Left ventricle myocardium superior (tissue), 1 donor: ENCODE data around the gene TENT4B. TPM values are rescaled to one million over a fixed set of nuclear protein-coding genes. Genes with fewer than 3 reads are reported as not detected.
"Not testable (repeated sequence)": the region's sequence is repeated elsewhere in the genome, so short reads cannot be mapped to it uniquely, and the experiment has no call there.

Experiments
- ATAC-seq: fragments of 200-7000 bp; cut with Tn5 transposase; one replicate; pipeline ENCODE4 v1.9.1; 2020; ENCODE audit warnings: mild to moderate bottlenecking, moderate library complexity
- DNase-seq: peaks from one replicate; pipeline ENCODE4 v3.0.0-alpha.2; 2020
- intact Hi-C: fragments of 100-400 bp; cut with micrococcal nuclease; formaldehyde crosslinking; loops from one replicate; pipeline ENCODE4 v1.11.0; 2022
- total RNA-seq: library from RNA; stranded (reverse); fragmentation: NEBNext Ultra II Directional; extraction: Animal tissue kit (Norgen Biotek cat#: 25700); gene quantifications from one replicate; pipeline ENCODE4 v1.2.1, GENCODE V29; 2021
- donor health status: DM: no; HTN: yes; CAD: no; lungs with severe emphysema.

The TENT4B gene
- total RNA-seq, 1 donor from 2014 or later, result 7.8 TPM

GRCh38 chr16:50152351-50152806 is 727 bp upstream of the TENT4B start:
- intact Hi-C loops, result loop anchor here (10.0 kb wide), 1 partner anchor 52 kb away; no protein-coding TSS in a partner anchor
- ATAC-seq (peak; percentile 47), DNase-seq (no peak)

GRCh38 chr16:50153596-50154419 is 702 bp downstream of the TENT4B start:
- ATAC-seq (no peak), DNase-seq (no peak)
- intact Hi-C loops, result loop anchor here (10.0 kb wide), 1 partner anchor 51 kb away; no protein-coding TSS in a partner anchor

- no peak for DNase-seq
Observed at GRCh38 chr16:50154420-50154950, 1.4 kb downstream of the TENT4B start.

GRCh38 chr16:50155925-50156324 is 2.8 kb downstream of the TENT4B start:
- no peak for ATAC-seq
- intact Hi-C loops, result loop anchor here (10.0 kb wide), 1 partner anchor 49 kb away; no protein-coding TSS in a partner anchor
- DNase-seq, result no peak

More at GRCh38 chr16:50154420-50154950, 1.4 kb downstream of the TENT4B start:
- intact Hi-C loops, result loop anchor here (10.0 kb wide), 1 partner anchor 50 kb away; no protein-coding TSS in a partner anchor
- no peak for ATAC-seq

- ATAC-seq, result no peak
- no peak for DNase-seq
- intact Hi-C loops, result loop anchor here (10.0 kb wide), 1 partner anchor 48 kb away; no protein-coding TSS in a partner anchor
Observed at GRCh38 chr16:50156590-50156989, 3.5 kb downstream of the TENT4B start.

GRCh38 chr16:50160495-50161164 is 7.5 kb downstream of the TENT4B start:
- intact Hi-C loops, result no loop called here
- peak; percentile 40 for ATAC-seq
- DNase-seq, result no peak

- ATAC-seq, result no peak
- intact Hi-C loops, result no loop called here
- no peak for DNase-seq
Observed at GRCh38 chr16:50161950-50162349, 8.8 kb downstream of the TENT4B start.

- ATAC-seq, result no peak
- no peak for DNase-seq
- intact Hi-C loops, result no loop called here
Observed at GRCh38 chr16:50165473-50165872, 12.4 kb downstream of the TENT4B start.

GRCh38 chr16:50166511-50167500 is 13.7 kb downstream of the TENT4B start:
- intact Hi-C loops, result no loop called here
- DNase-seq (no peak), ATAC-seq (peak; percentile 17)

GRCh38 chr16:50167556-50167955 is 14.4 kb downstream of the TENT4B start:
- DNase-seq (no peak), ATAC-seq (no peak)
- intact Hi-C loops, result no loop called here

- intact Hi-C loops, result no loop called here
- no peak for DNase-seq
- ATAC-seq, result no peak
Observed at GRCh38 chr16:50169555-50170096, 16.5 kb downstream of the TENT4B start.

- ATAC-seq, DNase-seq, intact Hi-C loops: not testable (repeated sequence)
Observed at GRCh38 chr16:50171773-50172172, 18.7 kb downstream of the TENT4B start.

- ATAC-seq (no peak), DNase-seq (no peak)
- intact Hi-C loops, result no loop called here
Observed at GRCh38 chr16:50172195-50172922, 19.3 kb downstream of the TENT4B start.

- intact Hi-C loops, result no loop called here
- DNase-seq (no peak), ATAC-seq (no peak)
Observed at GRCh38 chr16:50173316-50173715, 20.2 kb downstream of the TENT4B start.

GRCh38 chr16:50178491-50178941 is 25.4 kb downstream of the TENT4B start:
- no peak for DNase-seq
- intact Hi-C loops, result no loop called here
- ATAC-seq, result no peak

- no peak for ATAC-seq
- intact Hi-C loops, result no loop called here
- no peak for DNase-seq
Observed at GRCh38 chr16:50182441-50182840, 29.3 kb downstream of the TENT4B start.

- ATAC-seq (no peak), DNase-seq (no peak)
- intact Hi-C loops, result no loop called here
Observed at GRCh38 chr16:50183316-50183715, 30.2 kb downstream of the TENT4B start.
